K562 (cell line): Measurements from ENCODE around the gene FAM174C. TPM values are rescaled to one million over a fixed set of nuclear protein-coding genes. Genes with fewer than 3 reads are reported as not detected.

Source experiments
- BACH1 ChIP-seq: fragments of 200-800 bp; sonication (Bioruptor generic); IDR thresholded peaks from 2 replicates; pipeline ENCODE4 v1.6.1; 2016; ENCODE audit warnings: missing genetic modification characterization, missing compliant biosample characterization
- BCLAF1 ChIP-seq, 2 experiments: fragments of 450-650 bp in 1 of 2; IDR thresholded peaks; 2 replicates each; pipeline ENCODE4 v1.6.1; 2011 to 2017; ENCODE audit warnings: low read depth in 2 of 2, antibody characterized with exemption in 1 of 2, borderline replicate concordance in 1 of 2, low read length in 1 of 2, mild to moderate bottlenecking in 1 of 2, mixed read lengths in 1 of 2; ENCODE audit not compliant: control insufficient read depth in 1 of 2
- CTCF ChIP-seq, 3 experiments: IDR thresholded peaks in 2 of 3; conservative IDR thresholded peaks in 1 of 3; 2 replicates each; pipeline ENCODE4 v1.5.1; 2011 to 2012; ENCODE audit warnings: low read length in 3 of 3, mild to moderate bottlenecking in 3 of 3, control low read depth in 2 of 3, improper control_type of control experiment in 1 of 3, inconsistent platforms in 1 of 3, low read depth in 1 of 3, mixed read lengths in 1 of 3, moderate library complexity in 1 of 3; ENCODE audit not compliant: insufficient read depth in 2 of 3
- DEAF1 ChIP-seq: fragments of 450-650 bp; formaldehyde crosslinking; IDR thresholded peaks from 2 replicates; pipeline ENCODE4 v1.4.0; 2020; ENCODE audit warnings: mild to moderate bottlenecking, moderate library complexity
- ELF2 ChIP-seq: fragments of 250-450 bp; sonication (Bioruptor Pico); IDR thresholded peaks from 2 replicates; pipeline ENCODE4 v1.5.0; 2021; ENCODE audit warnings: mild to moderate bottlenecking
- GTF2F1 ChIP-seq: IDR thresholded peaks from 2 replicates; pipeline ENCODE4 v1.6.1; 2011; ENCODE audit warnings: low read depth, low read length, improper control_type of control experiment
- JUN ChIP-seq, 2 experiments: sonication (generic) in 1 of 2; formaldehyde crosslinking in 1 of 2; IDR thresholded peaks; 2 replicates each; pipeline versions ENCODE4 v1.6.1 to v1.8.0; 2012 to 2022; ENCODE audit warnings: borderline replicate concordance in 2 of 2, mild to moderate bottlenecking in 2 of 2, improper control_type of control experiment in 1 of 2, low read depth in 1 of 2, low read length in 1 of 2, missing genetic modification reagents in 1 of 2
- MAX ChIP-seq: sonication (generic); formaldehyde crosslinking; IDR thresholded peaks from 2 replicates; pipeline ENCODE4 v1.9.0; 2022; ENCODE audit warnings: mild to moderate bottlenecking, missing genetic modification reagents
- NBN ChIP-seq: fragments of 450-650 bp; IDR thresholded peaks from 2 replicates; pipeline ENCODE4 v1.6.1; 2016; ENCODE audit warnings: low read depth, mild to moderate bottlenecking
- NR2C2 ChIP-seq, 2 experiments: fragments of 200-800 bp in 1 of 2; sonication (Bioruptor generic) in 1 of 2; sonication (generic) in 1 of 2; formaldehyde crosslinking in 1 of 2; IDR thresholded peaks; 2 replicates each; pipeline versions ENCODE4 v1.6.1 to v1.8.0; 2016 to 2022; ENCODE audit warnings: mild to moderate bottlenecking in 1 of 2, missing compliant biosample characterization in 1 of 2, missing genetic modification characterization in 1 of 2, missing genetic modification reagents in 1 of 2
- RAD21 ChIP-seq, 2 experiments: fragments of 250-450 bp in 1 of 2; fragments of 450-650 bp in 1 of 2; sonication (Bioruptor Pico) in 1 of 2; formaldehyde crosslinking in 1 of 2; IDR thresholded peaks in 1 of 2; conservative IDR thresholded peaks in 1 of 2; 2 replicates each; pipeline versions ENCODE4 v1.4.0 to v1.8.0; 2020 to 2022; ENCODE audit warnings: mild to moderate bottlenecking in 2 of 2, moderate library complexity in 1 of 2
- SMAD4 ChIP-seq: fragments of 250-450 bp; sonication (Bioruptor Pico); conservative IDR thresholded peaks from 2 replicates; pipeline ENCODE4 v1.8.0; 2021; ENCODE audit warnings: inconsistent platforms, mild to moderate bottlenecking, moderate library complexity
- SOX6 ChIP-seq: fragments of 450-650 bp; IDR thresholded peaks from 2 replicates; pipeline ENCODE4 v1.6.1; 2014; ENCODE audit warnings: mild to moderate bottlenecking
- YY1 ChIP-seq, 3 experiments: IDR thresholded peaks; 2 replicates each; pipeline ENCODE4 v1.6.1; 2011; ENCODE audit warnings: low read length in 2 of 3, mild to moderate bottlenecking in 2 of 3, moderate library complexity in 2 of 3, borderline replicate concordance in 1 of 3, control low read depth in 1 of 3, low read depth in 1 of 3; ENCODE audit not compliant: insufficient read depth in 3 of 3, insufficient replicate concordance in 2 of 3, control insufficient read depth in 1 of 3, insufficient read length in 1 of 3; ENCODE audit errors: extremely low read depth in 1 of 3
- ZC3H4 ChIP-seq: sonication (generic); formaldehyde crosslinking; IDR thresholded peaks from 2 replicates; pipeline ENCODE4 v1.9.0; 2021; ENCODE audit warnings: missing genetic modification reagents, borderline replicate concordance
- ZNF175 ChIP-seq: fragments of 200-800 bp; sonication (Bioruptor generic); IDR thresholded peaks from 2 replicates; pipeline ENCODE4 v1.6.1; 2016; ENCODE audit warnings: low read depth, mild to moderate bottlenecking, missing genetic modification characterization, missing compliant biosample characterization
- ZNF24 ChIP-seq: fragments of 450-650 bp; IDR thresholded peaks from 2 replicates; pipeline ENCODE4 v1.6.1; 2016
- polyA plus RNA-seq, 8 experiments: library from polyadenylated mRNA; depleted of rRNA in 4 of 8; stranded (reverse) in 5 of 8; unstranded in 3 of 8; fragments of >200 nt; fragmentation: Nextera tagmentation in 2 of 8; fragmentation: Illumina TruSeq in 1 of 8; extraction: Ambion mirVana in 2 of 8; extraction: Trizol in 1 of 8; gene quantifications; 2 replicates each; pipeline versions ENCODE4 v1.2.1 to v1.2.3, GENCODE V29; 2011 to 2014; ENCODE audit warnings: inconsistent platforms in 1 of 8, missing spikeins in 1 of 8
- total RNA-seq, 7 experiments: library from RNA; depleted of rRNA in 6 of 7; stranded (reverse); fragments of >200 nt in 6 of 7; fragmentation: Illumina TruSeq in 2 of 7; extraction: Trizol in 2 of 7; gene quantifications; 2 replicates each; pipeline versions ENCODE4 v1.2.1 to v1.2.3, GENCODE V29; 2011 to 2021; ENCODE audit warnings: low replicate concordance in 1 of 7

Gene FAM174C
- total and polyA plus RNA-seq, 9 of the 15 experiments (the other 6 are each of a cell fraction or from before 2014, with no cell fraction given) = 0.66 to 89.6 (median 20.3) TPM

GRCh38 chr19:1248786-1249297, 26.5 kb upstream of the FAM174C start (continued):
- TF ChIP-seq CTCF (IDR thresholded peaks at IDR 0.05 in 2 of 3, conservative IDR thresholded peaks at IDR 0.05 in 1 of 3; ENCODE audit: insufficient read depth in 2 of 3, low read depth in 1 of 3, low read length in 3 of 3) = peak; percentile 69 to 85 (median 74)
- no peak for TF ChIP-seq NR2C2 (CRISPR knock-in tag; IDR thresholded peaks at IDR 0.05)
- TF ChIP-seq NR2C2 (tag; IDR thresholded peaks at IDR 0.05) = 0 out of 2 replicates have a peak, but pooled peaks have one; percentile 46
- TF ChIP-seq RAD21 (CRISPR knock-in tag; conservative IDR thresholded peaks at IDR 0.05 in 1 of 2, IDR thresholded peaks at IDR 0.05 in 1 of 2) = peak; percentile 59 to 76
- TF ChIP-seq MAX (CRISPR knock-in tag) = peak; percentile 16; the same call in 1 of the 2 replicates
- TF ChIP-seq ZNF24 = peak; percentile 49; the same call in 1 of the 2 replicates
- TF ChIP-seq SOX6 = 0 out of 2 replicates have a peak, but pooled peaks have one; percentile 16
- TF ChIP-seq NBN = peak; percentile 32; the same call in 1 of the 2 replicates
- 0 out of 2 replicates have a peak, but pooled peaks have one; percentile 23 for TF ChIP-seq DEAF1 (CRISPR knock-in tag)
- TF ChIP-seq ELF2 (CRISPR knock-in tag) = no peak
- TF ChIP-seq GTF2F1 = 0 out of 2 replicates have a peak, but pooled peaks have one; percentile 12
- peak; percentile 64; the same call in 1 of the 2 replicates for TF ChIP-seq BACH1
- peak; percentile 94 for TF ChIP-seq SMAD4 (CRISPR knock-in tag)
- TF ChIP-seq ZC3H4 (CRISPR knock-in tag) = peak; percentile 47; the same call in 1 of the 2 replicates
- TF ChIP-seq ZNF175 (CRISPR knock-in tag) = peak; percentile 72; the same call in 1 of the 2 replicates
- TF ChIP-seq YY1 (IDR thresholded peaks at IDR 0.05; ENCODE audit: borderline replicate concordance in 1 of 3, control insufficient read depth in 1 of 3, extremely low read depth in 1 of 3, insufficient read depth in 3 of 3, insufficient read length in 1 of 3, insufficient replicate concordance in 2 of 3, low read depth in 1 of 3, low read length in 2 of 3) = peak in 2 of 3 experiments; percentile 36 to 39
- TF ChIP-seq BCLAF1 (IDR thresholded peaks at IDR 0.05; ENCODE audit: borderline replicate concordance in 1 of 2, control insufficient read depth in 1 of 2, low read depth in 2 of 2, low read length in 1 of 2) = 0 out of 4 replicates have a peak, but pooled peaks of 1 of the 2 experiments have one; percentile 37
- peak; percentile 50; the same call in 1 of the 2 replicates for TF ChIP-seq JUN (IDR thresholded peaks at IDR 0.05; ENCODE audit: borderline replicate concordance, low read depth, low read length)
- no peak; the same call in 1 of the 2 replicates for TF ChIP-seq JUN (CRISPR knock-in tag; IDR thresholded peaks at IDR 0.05; ENCODE audit: borderline replicate concordance)
